Measurements from ENCODE around the gene OPRL1. TPM values are rescaled to one million over a fixed set of nuclear protein-coding genes. Genes with fewer than 3 reads are reported as not detected.

Gene OPRL1
- total RNA-seq, 1 donor from 2014 or later: 0.32 TPM

- Mint-ChIP-seq H3K36me3 (ENCODE audit: low read depth) (peaks cover 30% of the 10 kb centered on the region), H3K9me3 (no peaks in the 10 kb centered on the region), H3K4me1 (ENCODE audit: low read depth) (peaks cover 10% of the 10 kb centered on the region), H3K27ac (no peak overlapping the region), H3K27me3 (ENCODE audit: low read depth) (no peaks in the 10 kb centered on the region), H3K4me3 (ENCODE audit: low read depth) (no peak overlapping the region)
- no peak for DNase-seq (ENCODE audit: low spot score)
- intact Hi-C loops (cut with micrococcal nuclease): no loop called here
Observed at GRCh38 chr20:64074184-64074789, 5.6 kb upstream of the OPRL1 start.

- peaks cover 30% of the 10 kb centered on the region for H3K36me3 Mint-ChIP-seq (ENCODE audit: low read depth)
- H3K4me1 Mint-ChIP-seq (ENCODE audit: low read depth): peaks cover 10% of the 10 kb centered on the region
- H3K4me3 Mint-ChIP-seq (ENCODE audit: low read depth): no peak overlapping the region
- DNase-seq (ENCODE audit: low spot score): no peak
- H3K27ac Mint-ChIP-seq: no peak overlapping the region
- intact Hi-C loops (cut with micrococcal nuclease): loop anchor here (5.0 kb wide), 1 partner anchor 93 kb away; the partner anchor contains the start of gene PRPF6
- no peaks in the 10 kb centered on the region for H3K9me3 Mint-ChIP-seq
- H3K27me3 Mint-ChIP-seq (ENCODE audit: low read depth): no peaks in the 10 kb centered on the region
Observed at GRCh38 chr20:64074963-64075362, 4.9 kb upstream of the OPRL1 start.

GRCh38 chr20:64075556-64075955 is 4.3 kb upstream of the OPRL1 start:
- no peak for DNase-seq (ENCODE audit: low spot score)
- Mint-ChIP-seq H3K36me3 (ENCODE audit: low read depth) (peaks cover 30% of the 10 kb centered on the region), H3K27me3 (ENCODE audit: low read depth) (no peaks in the 10 kb centered on the region), H3K27ac (no peak overlapping the region), H3K4me1 (ENCODE audit: low read depth) (peaks cover 13% of the 10 kb centered on the region), H3K4me3 (ENCODE audit: low read depth) (no peak overlapping the region), H3K9me3 (no peaks in the 10 kb centered on the region)
- intact Hi-C loops (cut with micrococcal nuclease): loop anchor here (5.0 kb wide), 1 partner anchor 93 kb away; the partner anchor contains the start of gene PRPF6

GRCh38 chr20:64076061-64076997 is 3.6 kb upstream of the OPRL1 start:
- Mint-ChIP-seq H3K4me3 (ENCODE audit: low read depth) (peak overlapping the region; percentile 30), H3K27ac (no peak overlapping the region), H3K27me3 (ENCODE audit: low read depth) (peaks cover 2% of the 10 kb centered on the region), H3K36me3 (ENCODE audit: low read depth) (peaks cover 30% of the 10 kb centered on the region), H3K4me1 (ENCODE audit: low read depth) (peaks cover 14% of the 10 kb centered on the region), H3K9me3 (no peaks in the 10 kb centered on the region)
- intact Hi-C loops (cut with micrococcal nuclease): loop anchor here (5.0 kb wide), 1 partner anchor 94 kb away; the partner anchor contains the start of gene PRPF6
- DNase-seq (ENCODE audit: low spot score): no peak

- intact Hi-C loops (cut with micrococcal nuclease): loop anchor here (1.0 to 5.0 kb wide), 2 partner anchors 11 to 95 kb away; partner anchors contain the start of gene PRPF6
- Mint-ChIP-seq H3K4me1 (ENCODE audit: low read depth) (peaks cover 17% of the 10 kb centered on the region), H3K36me3 (ENCODE audit: low read depth) (peaks cover 29% of the 10 kb centered on the region), H3K27ac (peak overlapping the region; percentile 79), H3K4me3 (ENCODE audit: low read depth) (peak overlapping the region; percentile 95), H3K27me3 (ENCODE audit: low read depth) (peaks cover 8% of the 10 kb centered on the region), H3K9me3 (no peaks in the 10 kb centered on the region)
- DNase-seq (ENCODE audit: low spot score): no peak
Observed at GRCh38 chr20:64077094-64077493, 2.8 kb upstream of the OPRL1 start.

- intact Hi-C loops (cut with micrococcal nuclease): loop anchor here (1.0 to 5.0 kb wide), 2 partner anchors 11 to 95 kb away; partner anchors contain the start of gene PRPF6
- peaks cover 10% of the 10 kb centered on the region for H3K27me3 Mint-ChIP-seq (ENCODE audit: low read depth)
- peak overlapping the region; percentile 95 for H3K4me3 Mint-ChIP-seq (ENCODE audit: low read depth)
- H3K4me1 Mint-ChIP-seq (ENCODE audit: low read depth): peaks cover 16% of the 10 kb centered on the region
- peak overlapping the region; percentile 79 for H3K27ac Mint-ChIP-seq
- no peak for DNase-seq (ENCODE audit: low spot score)
- peaks cover 25% of the 10 kb centered on the region for H3K36me3 Mint-ChIP-seq (ENCODE audit: low read depth)
- H3K9me3 Mint-ChIP-seq: no peaks in the 10 kb centered on the region
Observed at GRCh38 chr20:64077541-64077875, 2.4 kb upstream of the OPRL1 start.

GRCh38 chr20:64077876-64078551 is 1.9 kb upstream of the OPRL1 start:
- Mint-ChIP-seq H3K4me3 (ENCODE audit: low read depth) (peak overlapping the region; percentile 95), H3K27me3 (ENCODE audit: low read depth) (peaks cover 15% of the 10 kb centered on the region), H3K36me3 (ENCODE audit: low read depth) (peaks cover 21% of the 10 kb centered on the region), H3K9me3 (no peaks in the 10 kb centered on the region), H3K27ac (peak overlapping the region; percentile 79), H3K4me1 (ENCODE audit: low read depth) (peaks cover 19% of the 10 kb centered on the region)
- intact Hi-C loops (cut with micrococcal nuclease): loop anchor here (1.0 to 5.0 kb wide), 3 partner anchors 12 to 96 kb away; partner anchors contain the start of genes PRPF6 and TCEA2
- DNase-seq (ENCODE audit: low spot score): peak; percentile 70

GRCh38 chr20:64078934-64079272 is 979 bp upstream of the OPRL1 start:
- Mint-ChIP-seq H3K36me3 (ENCODE audit: low read depth) (peaks cover 18% of the 10 kb centered on the region), H3K27ac (peak overlapping the region; percentile 80), H3K9me3 (no peaks in the 10 kb centered on the region), H3K4me1 (ENCODE audit: low read depth) (peaks cover 21% of the 10 kb centered on the region), H3K27me3 (ENCODE audit: low read depth) (peaks cover 18% of the 10 kb centered on the region), H3K4me3 (ENCODE audit: low read depth) (peak overlapping the region; percentile 95)
- no peak for DNase-seq (ENCODE audit: low spot score)
- intact Hi-C loops (cut with micrococcal nuclease): loop anchor here (2.0 to 5.0 kb wide), 2 partner anchors 16 to 97 kb away; partner anchors contain the start of genes PRPF6 and TCEA2

GRCh38 chr20:64079273-64080012 is 439 bp upstream of the OPRL1 start, which contains the start of gene RGS19:
Gene RGS19, minus strand, starts transcription at chr20:64079518. Its CDS starts 2,632 bp downstream, at chr20:64076886.
- Mint-ChIP-seq H3K4me3 (ENCODE audit: low read depth) (peak within 1 kb of the TSS; percentile 95), H3K27me3 (ENCODE audit: low read depth) (peaks cover 21% of the 10 kb centered on the region), H3K4me1 (ENCODE audit: low read depth) (peaks cover 24% of the 10 kb centered on the region), H3K27ac (peak within 1 kb of the TSS; percentile 80), H3K9me3 (no peaks in the 10 kb centered on the region), H3K36me3 (ENCODE audit: low read depth) (peaks cover 14% of the 10 kb centered on the region)
- peak; percentile 71 for DNase-seq (ENCODE audit: low spot score)
- intact Hi-C loops (cut with micrococcal nuclease): loop anchor here (2.0 to 5.0 kb wide), 2 partner anchors 17 to 97 kb away; partner anchors contain the start of genes PRPF6 and TCEA2

GRCh38 chr20:64080813-64081623 is 1.1 kb downstream of the OPRL1 start:
- no peak for DNase-seq (ENCODE audit: low spot score)
- Mint-ChIP-seq H3K36me3 (ENCODE audit: low read depth) (peaks cover 6% of the 10 kb centered on the region), H3K27ac (no peak overlapping the region), H3K4me1 (ENCODE audit: low read depth) (peaks cover 25% of the 10 kb centered on the region), H3K4me3 (ENCODE audit: low read depth) (peak overlapping the region; percentile 65), H3K27me3 (ENCODE audit: low read depth) (peaks cover 34% of the 10 kb centered on the region), H3K9me3 (no peaks in the 10 kb centered on the region)
- intact Hi-C loops (cut with micrococcal nuclease): no loop called here

GRCh38 chr20:64081624-64081964 is 1.7 kb downstream of the OPRL1 start:
- H3K27me3 Mint-ChIP-seq (ENCODE audit: low read depth): peaks cover 38% of the 10 kb centered on the region
- peaks cover 25% of the 10 kb centered on the region for H3K4me1 Mint-ChIP-seq (ENCODE audit: low read depth)
- intact Hi-C loops (cut with micrococcal nuclease): no loop called here
- H3K9me3 Mint-ChIP-seq: no peaks in the 10 kb centered on the region
- no peak for DNase-seq (ENCODE audit: low spot score)
- peak overlapping the region; percentile 42 for H3K4me3 Mint-ChIP-seq (ENCODE audit: low read depth)
- peaks cover 6% of the 10 kb centered on the region for H3K36me3 Mint-ChIP-seq (ENCODE audit: low read depth)
- H3K27ac Mint-ChIP-seq: no peak overlapping the region

All from activated T-helper 2 cell treated with anti-CD3 and anti-CD28 coated beads, Interferon-gamma antibody, Interleukin-2, Interleukin-4, amounts not matched to agents 10 μg/mL and 5 μg/mL and 100 μg/mL, durations not matched to agents 14 hours and 24 hours and 36 hours (primary cell).